ENCODE measurements around the gene FOXJ2.
"Not testable (repeated sequence)": the region's sequence is repeated elsewhere in the genome, so short reads cannot be mapped to it uniquely, and the experiment has no call there.

FOXJ2 gene

DNA sequence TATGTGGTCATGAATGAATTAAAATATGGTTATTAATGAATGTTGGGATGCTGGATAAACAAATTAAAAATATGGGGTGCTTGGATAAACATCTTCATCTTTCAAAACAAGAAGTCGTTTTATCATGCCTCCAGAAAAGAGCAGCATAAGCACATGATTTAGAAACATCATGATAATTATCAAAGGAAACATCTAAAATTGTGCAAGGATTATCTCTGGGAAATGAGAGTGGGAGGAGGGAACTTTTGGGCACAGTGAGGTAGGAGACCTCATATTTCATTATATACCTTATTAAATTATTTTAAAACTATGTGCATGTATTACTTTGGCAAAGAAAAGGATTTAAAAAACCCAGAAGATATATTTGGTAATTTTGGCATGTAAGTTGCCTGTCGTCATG lies 24.8 kb downstream of the FOXJ2 start:
- TF ChIP-seq, protein P1, sequence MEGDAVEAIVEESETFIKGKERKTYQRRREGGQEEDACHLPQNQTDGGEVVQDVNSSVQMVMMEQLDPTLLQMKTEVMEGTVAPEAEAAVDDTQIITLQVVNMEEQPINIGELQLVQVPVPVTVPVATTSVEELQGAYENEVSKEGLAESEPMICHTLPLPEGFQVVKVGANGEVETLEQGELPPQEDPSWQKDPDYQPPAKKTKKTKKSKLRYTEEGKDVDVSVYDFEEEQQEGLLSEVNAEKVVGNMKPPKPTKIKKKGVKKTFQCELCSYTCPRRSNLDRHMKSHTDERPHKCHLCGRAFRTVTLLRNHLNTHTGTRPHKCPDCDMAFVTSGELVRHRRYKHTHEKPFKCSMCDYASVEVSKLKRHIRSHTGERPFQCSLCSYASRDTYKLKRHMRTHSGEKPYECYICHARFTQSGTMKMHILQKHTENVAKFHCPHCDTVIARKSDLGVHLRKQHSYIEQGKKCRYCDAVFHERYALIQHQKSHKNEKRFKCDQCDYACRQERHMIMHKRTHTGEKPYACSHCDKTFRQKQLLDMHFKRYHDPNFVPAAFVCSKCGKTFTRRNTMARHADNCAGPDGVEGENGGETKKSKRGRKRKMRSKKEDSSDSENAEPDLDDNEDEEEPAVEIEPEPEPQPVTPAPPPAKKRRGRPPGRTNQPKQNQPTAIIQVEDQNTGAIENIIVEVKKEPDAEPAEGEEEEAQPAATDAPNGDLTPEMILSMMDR (IDR thresholded peaks at IDR 0.05; ENCODE audit: low read depth, low read length): no peak
- no peak for DNase-seq (ENCODE audit: extremely low read depth, low read depth)

- TF ChIP-seq, protein P1 (IDR thresholded peaks at IDR 0.05; ENCODE audit: low read depth, low read length): no peak
Observed at GRCh38 chr12:8057839-8058238, 25.3 kb downstream of the FOXJ2 start.

GRCh38 chr12:8058506-8058905 lies 26.0 kb downstream of the FOXJ2 start:
- TF ChIP-seq, protein P1 (IDR thresholded peaks at IDR 0.05; ENCODE audit: low read depth, low read length): no peak
- no peak for DNase-seq (ENCODE audit: extremely low read depth, low read depth)

More at GRCh38 chr12:8057839-8058238, 25.3 kb downstream of the FOXJ2 start:
- peak; percentile 43 for DNase-seq (ENCODE audit: extremely low read depth, low read depth)

DNA sequence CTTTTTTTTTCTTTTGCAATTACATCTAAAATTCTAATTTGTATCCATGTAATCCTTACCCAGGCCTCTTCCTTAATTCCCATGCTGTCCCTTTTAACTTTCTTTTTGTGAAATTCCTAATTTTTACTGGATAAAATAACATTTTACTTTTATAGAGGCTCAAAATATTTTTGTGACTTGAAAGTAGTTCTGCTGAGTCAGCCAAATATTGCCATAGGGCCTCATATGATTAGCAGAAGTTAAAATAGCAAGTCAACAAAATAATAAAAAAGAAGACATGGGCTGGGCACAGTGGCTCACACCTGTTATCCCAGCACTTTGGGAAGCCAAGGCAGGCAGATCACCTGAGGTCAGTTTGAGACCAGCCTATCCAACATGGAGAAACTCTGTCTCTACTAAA lies 31.6 kb downstream of the FOXJ2 start:
- DNase-seq (ENCODE audit: extremely low read depth, low read depth): no peak
- TF ChIP-seq, protein P1 (IDR thresholded peaks at IDR 0.05; ENCODE audit: low read depth, low read length): no peak

GRCh38 chr12:8065991-8066594 lies 33.6 kb downstream of the FOXJ2 start, which contains the start of gene C3AR1:
Gene C3AR1 (minus strand): TSS chr12:8066359. CDS start chr12:8060185, 6,174 bp downstream.
- TF ChIP-seq, protein P1 (IDR thresholded peaks at IDR 0.05; ENCODE audit: low read depth, low read length): no peak
- no peak for DNase-seq (ENCODE audit: extremely low read depth, low read depth)

- TF ChIP-seq, protein P1 (IDR thresholded peaks at IDR 0.05; ENCODE audit: low read depth, low read length): no peak
- DNase-seq (ENCODE audit: extremely low read depth, low read depth): no peak
Observed at GRCh38 chr12:8069582-8069981, 37.1 kb downstream of the FOXJ2 start.

DNA sequence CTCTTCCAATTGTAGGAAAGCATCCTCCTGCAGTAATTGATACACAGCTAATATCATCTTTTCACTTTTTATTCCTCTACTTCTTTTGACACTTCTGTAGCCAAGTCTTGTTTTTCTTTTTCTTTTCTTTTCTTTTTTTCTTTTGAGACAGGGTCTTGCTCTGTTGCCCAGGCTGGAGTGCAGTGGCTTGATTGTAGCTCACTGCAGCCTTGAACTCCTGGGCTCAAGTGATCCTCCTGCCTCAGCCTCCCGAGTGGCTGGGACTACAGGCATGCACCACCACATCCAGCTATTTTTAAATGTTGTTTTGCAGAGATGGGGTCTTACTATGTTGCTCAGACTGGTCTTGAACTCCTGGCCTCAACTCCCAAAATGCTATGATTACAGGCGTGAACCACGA lies 39.3 kb downstream of the FOXJ2 start:
- DNase-seq (ENCODE audit: extremely low read depth, low read depth): not testable (repeated sequence)

DNA sequence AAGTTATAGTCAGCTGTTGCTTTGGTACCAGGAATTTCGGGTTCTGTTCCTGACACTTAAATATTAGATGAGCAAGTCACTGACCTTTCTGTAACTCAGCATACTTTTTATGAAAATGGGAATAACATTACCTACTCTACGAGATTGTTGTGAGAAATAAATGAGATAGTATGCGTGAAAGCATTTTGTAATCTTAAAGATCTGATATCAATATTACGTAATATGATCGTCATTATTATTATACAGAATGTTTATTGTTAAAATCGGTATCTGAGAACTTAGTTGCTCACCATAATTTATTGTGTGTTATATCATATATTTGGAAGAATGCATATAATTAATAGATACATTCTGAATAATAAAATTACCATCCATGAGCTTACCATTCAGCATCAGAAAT lies 43.4 kb downstream of the FOXJ2 start:
- DNase-seq (ENCODE audit: extremely low read depth, low read depth): no peak
- TF ChIP-seq, protein P1 (IDR thresholded peaks at IDR 0.05; ENCODE audit: low read depth, low read length): no peak

Measured in AG09319 (cell line).